ENCODE measurements around the gene TNS1. TPM values are rescaled to one million over a fixed set of nuclear protein-coding genes. Genes with fewer than 3 reads are reported as not detected.

Gene TNS1
- total RNA-seq, 1 experiment from 2014 or later, result 0.49 TPM

GRCh38 chr2:217829420-217829819 lies 173.4 kb downstream of the TNS1 start:
- DNase-seq (ENCODE audit: low read depth, low spot score) (no peak), ATAC-seq (no peak)
- Histone ChIP-seq H3K27ac (ENCODE audit: low read length) (no peak overlapping the region), H3K4me3 (ENCODE audit: low read depth in 2 of 2, low read length in 2 of 2) (no peak overlapping the region), H3K27me3 (ENCODE audit: control insufficient read depth, insufficient read depth, low read length) (no peaks in the 10 kb centered on the region; the same call in 1 of the 2 replicates), H3K9me3 (ENCODE audit: control insufficient read depth, insufficient read depth, low read depth, low read length) (no peaks in the 10 kb centered on the region), H3K4me1 (ENCODE audit: control insufficient read depth, insufficient read depth, low read length) (no peaks in the 10 kb centered on the region), H3K36me3 (ENCODE audit: control insufficient read depth, insufficient read depth, low read length) (no peaks in the 10 kb centered on the region)
- POLR2A ChIA-PET, result no interaction called here
- TF ChIP-seq POLR2AphosphoS5 (IDR thresholded peaks at IDR 0.05; ENCODE audit: low read depth, low read length) (no peak), CTCF (IDR thresholded peaks at IDR 0.05) (no peak), SIN3A (IDR thresholded peaks at IDR 0.05; ENCODE audit: borderline replicate concordance, insufficient read depth, low read depth, low read length) (no peak), REST (IDR thresholded peaks at IDR 0.05; ENCODE audit: insufficient read depth in 1 of 2, low read depth in 2 of 2, low read length in 1 of 2) (no peak)
- in situ Hi-C loops (cut with HindIII; ENCODE audit: low pct_unique_long_range_greater_than_20kb, low sequenced_read_pairs), result no loop called here
- intact Hi-C loops (cut with micrococcal nuclease; ENCODE audit: unreplicated experiment), result no loop called here
- CTCF ChIA-PET, result no interaction called here
- BruUV-seq (replicated peaks), result no TSS peak

- TF ChIP-seq POLR2AphosphoS5 (IDR thresholded peaks at IDR 0.05; ENCODE audit: low read depth, low read length) (no peak), SIN3A (IDR thresholded peaks at IDR 0.05; ENCODE audit: borderline replicate concordance, insufficient read depth, low read depth, low read length) (no peak), TCF7L2 (IDR thresholded peaks at IDR 0.05; ENCODE audit: low read depth, low read length) (no peak), CTCF (IDR thresholded peaks at IDR 0.05) (no peak), REST (IDR thresholded peaks at IDR 0.05; ENCODE audit: insufficient read depth in 1 of 2, low read depth in 2 of 2, low read length in 1 of 2) (no peak)
- in situ Hi-C loops (cut with HindIII; ENCODE audit: low pct_unique_long_range_greater_than_20kb, low sequenced_read_pairs), result no loop called here
- Histone ChIP-seq H3K4me3 (ENCODE audit: low read depth in 2 of 2, low read length in 2 of 2) (no peak overlapping the region), H3K27me3 (ENCODE audit: control insufficient read depth, insufficient read depth, low read length) (no peaks in the 10 kb centered on the region; the same call in 1 of the 2 replicates), H3K9me3 (ENCODE audit: control insufficient read depth, insufficient read depth, low read depth, low read length) (no peaks in the 10 kb centered on the region), H3K4me1 (ENCODE audit: control insufficient read depth, insufficient read depth, low read length) (no peaks in the 10 kb centered on the region), H3K36me3 (ENCODE audit: control insufficient read depth, insufficient read depth, low read length) (no peaks in the 10 kb centered on the region), H3K27ac (ENCODE audit: low read length) (no peak overlapping the region)
- no TSS peak for BruUV-seq (replicated peaks)
- intact Hi-C loops (cut with micrococcal nuclease; ENCODE audit: unreplicated experiment), result no loop called here
- ChIA-PET POLR2A (no interaction called here), CTCF (no interaction called here)
- no peak for DNase-seq (ENCODE audit: low read depth, low spot score)
- no peak for ATAC-seq
These were observed 174.5 kb downstream of the TNS1 start for GRCh38 chr2:217828336-217828735.

All from Panc1 (cell line).